GM21723 (cell line): ENCODE results near the gene METTL8.
"Not testable (repeated sequence)": the region's sequence is repeated elsewhere in the genome, so short reads cannot be mapped to it uniquely, and the experiment has no call there.

Experiments
- ATAC-seq: cut with Tn5 transposase; IDR thresholded peaks from one replicate; pipeline ENCODE4 v1.9.1; 2021; ENCODE audit warnings: mild to moderate bottlenecking, moderate library complexity; ENCODE audit not compliant: unreplicated experiment

Gene METTL8

GRCh38 chr2:171315781-171316180, 118.0 kb downstream of the METTL8 start:
- no peak for ATAC-seq

- not testable (repeated sequence) for ATAC-seq
Observed at GRCh38 chr2:171312182-171312581, 121.6 kb downstream of the METTL8 start.

- not testable (repeated sequence) for ATAC-seq
Observed at GRCh38 chr2:171311589-171311988, 122.2 kb downstream of the METTL8 start.

GRCh38 chr2:171310889-171311288, 122.9 kb downstream of the METTL8 start:
- no peak for ATAC-seq

- ATAC-seq = no peak
Observed at GRCh38 chr2:171309455-171310286, 124.1 kb downstream of the METTL8 start.

- no peak for ATAC-seq
Observed at GRCh38 chr2:171308280-171309054, 125.3 kb downstream of the METTL8 start.

- ATAC-seq = peak; percentile 63
Observed at GRCh38 chr2:171307560-171307959, 126.2 kb downstream of the METTL8 start.

- ATAC-seq = no peak
Observed at GRCh38 chr2:171297956-171298355, 135.8 kb downstream of the METTL8 start.

GRCh38 chr2:171294608-171295007, 139.2 kb downstream of the METTL8 start:
- ATAC-seq = no peak

- ATAC-seq = no peak
Observed at GRCh38 chr2:171293661-171294060, 140.1 kb downstream of the METTL8 start.

- no peak for ATAC-seq
Observed at GRCh38 chr2:171289991-171290390, 143.8 kb downstream of the METTL8 start.

- ATAC-seq = no peak
Observed at GRCh38 chr2:171289316-171289715, 144.5 kb downstream of the METTL8 start.

GRCh38 chr2:171287611-171288010, 146.2 kb downstream of the METTL8 start:
- no peak for ATAC-seq

- ATAC-seq = no peak
Observed at GRCh38 chr2:171287036-171287571, 146.7 kb downstream of the METTL8 start.

GRCh38 chr2:171281110-171281509, 152.7 kb downstream of the METTL8 start:
- ATAC-seq = no peak

GRCh38 chr2:171279983-171280790, 153.6 kb downstream of the METTL8 start:
- ATAC-seq = no peak

GRCh38 chr2:171274757-171275156, 159.0 kb downstream of the METTL8 start:
- ATAC-seq = no peak

- no peak for ATAC-seq
Observed at GRCh38 chr2:171271971-171272436, 161.8 kb downstream of the METTL8 start.

- no peak for ATAC-seq
Observed at GRCh38 chr2:171271386-171271785, 162.4 kb downstream of the METTL8 start.

- ATAC-seq = no peak
Observed at GRCh38 chr2:171267855-171268629, 165.7 kb downstream of the METTL8 start.
